ENCODE results near the gene EZH1.

GRCh38 chr17:42655528-42655927 is 89.3 kb downstream of the EZH1 start:
- no peak for TF ChIP-seq USF1 (IDR thresholded peaks at IDR 0.05)
- no peak for TF ChIP-seq ZBTB7A (IDR thresholded peaks at IDR 0.05; ENCODE audit: low read depth)
- no peak for TF ChIP-seq RAD21 (IDR thresholded peaks at IDR 0.05; ENCODE audit: low read depth)
- no peak for TF ChIP-seq YY1 (IDR thresholded peaks at IDR 0.05; ENCODE audit: low read depth)
- TF ChIP-seq TAF1 (IDR thresholded peaks at IDR 0.05; ENCODE audit: low read depth) = no peak

All from Ishikawa (cell line).